Gastrocnemius medialis (tissue), 4 donors: ENCODE measurements around the gene PLCG1.

Source experiments
- POLR2A ChIP-seq, 2 donors: fragments of 450-650 bp; IDR thresholded peaks; one replicate each; pipeline ENCODE4 v1.6.1; 2017; ENCODE audit warnings: antibody characterized with exemption in 2 of 2, mild to moderate bottlenecking in 2 of 2, moderate library complexity in 2 of 2
- TF ChIP-seq, protein P1 (sequence below), 5 experiments: fragments of 450-650 bp in 3 of 5; fragments of 200-600 bp in 2 of 5; sonication (generic) in 2 of 5; IDR thresholded peaks in 4 of 5; conservative IDR thresholded peaks in 1 of 5; 1 replicate in 4 of 5; 2 replicates in 1 of 5; pipeline ENCODE4 v1.5.1; 2016 to 2019; ENCODE audit warnings: antibody characterized with exemption in 5 of 5, mild to moderate bottlenecking in 3 of 5, moderate library complexity in 3 of 5

DNA sequence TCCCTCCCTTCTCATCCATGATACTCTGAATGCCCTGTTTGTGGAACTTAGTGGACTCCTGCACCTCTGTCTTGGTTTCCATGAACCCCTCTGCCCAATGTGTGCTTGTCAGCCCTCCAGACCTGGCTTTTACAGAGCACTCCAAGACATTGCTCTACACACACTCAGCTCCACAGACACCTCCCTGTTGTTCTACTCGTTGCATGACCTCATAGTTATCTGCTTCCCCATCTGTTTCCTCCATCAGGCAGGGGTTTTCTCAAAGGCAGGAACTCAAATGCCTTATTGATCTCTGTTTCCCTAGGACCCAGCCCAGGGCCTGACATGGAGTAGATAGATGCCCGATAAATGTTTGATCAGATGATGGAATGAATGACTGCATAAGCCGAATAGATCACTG is 13.3 kb downstream of the PLCG1 start:
- TF ChIP-seq POLR2A (IDR thresholded peaks at IDR 0.05) = no peak
- TF ChIP-seq, protein P1, sequence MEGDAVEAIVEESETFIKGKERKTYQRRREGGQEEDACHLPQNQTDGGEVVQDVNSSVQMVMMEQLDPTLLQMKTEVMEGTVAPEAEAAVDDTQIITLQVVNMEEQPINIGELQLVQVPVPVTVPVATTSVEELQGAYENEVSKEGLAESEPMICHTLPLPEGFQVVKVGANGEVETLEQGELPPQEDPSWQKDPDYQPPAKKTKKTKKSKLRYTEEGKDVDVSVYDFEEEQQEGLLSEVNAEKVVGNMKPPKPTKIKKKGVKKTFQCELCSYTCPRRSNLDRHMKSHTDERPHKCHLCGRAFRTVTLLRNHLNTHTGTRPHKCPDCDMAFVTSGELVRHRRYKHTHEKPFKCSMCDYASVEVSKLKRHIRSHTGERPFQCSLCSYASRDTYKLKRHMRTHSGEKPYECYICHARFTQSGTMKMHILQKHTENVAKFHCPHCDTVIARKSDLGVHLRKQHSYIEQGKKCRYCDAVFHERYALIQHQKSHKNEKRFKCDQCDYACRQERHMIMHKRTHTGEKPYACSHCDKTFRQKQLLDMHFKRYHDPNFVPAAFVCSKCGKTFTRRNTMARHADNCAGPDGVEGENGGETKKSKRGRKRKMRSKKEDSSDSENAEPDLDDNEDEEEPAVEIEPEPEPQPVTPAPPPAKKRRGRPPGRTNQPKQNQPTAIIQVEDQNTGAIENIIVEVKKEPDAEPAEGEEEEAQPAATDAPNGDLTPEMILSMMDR (IDR thresholded peaks at IDR 0.05 in 4 of 5, conservative IDR thresholded peaks at IDR 0.05 in 1 of 5) = no peak
